ENCODE results near the gene TRIM8. TPM values are rescaled to one million over a fixed set of nuclear protein-coding genes. Genes with fewer than 3 reads are reported as not detected.

Gene TRIM8
- total RNA-seq, 2 experiments from 2014 or later = 39.5 to 39.8 TPM

DNA sequence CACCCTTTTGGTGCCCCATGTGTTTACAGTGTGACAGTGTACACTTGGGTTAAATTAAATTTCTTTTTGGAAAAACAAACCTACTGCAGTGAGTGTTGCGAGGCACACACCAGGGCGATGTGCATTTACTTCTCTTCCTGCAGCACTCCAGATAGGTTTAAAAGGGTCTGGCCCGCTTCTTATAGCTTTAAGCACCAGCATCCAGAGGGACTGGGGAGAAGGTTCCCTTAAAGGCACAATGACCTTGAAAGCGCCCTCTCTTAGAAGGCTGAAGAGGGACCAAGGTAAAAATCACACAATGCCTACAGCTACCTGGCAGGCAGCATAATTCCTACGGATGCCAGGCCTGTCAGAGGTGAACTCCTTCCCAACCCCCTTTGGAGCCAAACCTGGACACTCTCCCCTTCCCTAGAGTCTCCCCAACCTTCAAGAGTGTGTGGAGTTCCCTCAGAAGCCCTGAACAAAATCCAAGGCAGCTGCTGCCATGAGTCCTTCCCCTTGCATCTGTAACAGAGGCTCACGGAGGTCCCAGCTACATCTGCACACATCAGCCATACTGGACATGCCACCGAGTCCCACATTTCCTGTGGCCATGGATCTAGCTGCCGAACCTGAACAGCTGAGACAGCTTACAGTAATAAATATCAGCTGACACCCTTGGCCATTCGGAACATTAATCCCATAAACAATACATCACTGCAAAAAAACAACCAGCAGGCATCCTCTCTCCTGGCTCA lies 33.2 kb downstream of the TRIM8 start:
- Mint-ChIP-seq H3K4me3 (no peak overlapping the region), H3K27ac (no peak overlapping the region), H3K9me3 (no peaks in the 10 kb centered on the region), H3K36me3 (ENCODE audit: low read depth) (peaks cover 5% of the 10 kb centered on the region), H3K27me3 (no peaks in the 10 kb centered on the region), H3K4me1 (ENCODE audit: low read depth) (peaks cover 59% of the 10 kb centered on the region)
- CTCF ChIA-PET = interaction anchor here (0.6 to 4.6 kb wide), 5 partner anchors 9 to 36 kb away, joined by 3 to 20 read pairs (median 3); partner anchors contain the start of genes ARL3 and SFXN2
- no peak for DNase-seq
- POLR2A ChIA-PET = interaction anchor here (0.6 to 2.3 kb wide), 3 partner anchors 9 to 36 kb away, joined by 3 to 5 read pairs (median 3); no protein-coding TSS in a partner anchor
- TF ChIP-seq, protein P1, sequence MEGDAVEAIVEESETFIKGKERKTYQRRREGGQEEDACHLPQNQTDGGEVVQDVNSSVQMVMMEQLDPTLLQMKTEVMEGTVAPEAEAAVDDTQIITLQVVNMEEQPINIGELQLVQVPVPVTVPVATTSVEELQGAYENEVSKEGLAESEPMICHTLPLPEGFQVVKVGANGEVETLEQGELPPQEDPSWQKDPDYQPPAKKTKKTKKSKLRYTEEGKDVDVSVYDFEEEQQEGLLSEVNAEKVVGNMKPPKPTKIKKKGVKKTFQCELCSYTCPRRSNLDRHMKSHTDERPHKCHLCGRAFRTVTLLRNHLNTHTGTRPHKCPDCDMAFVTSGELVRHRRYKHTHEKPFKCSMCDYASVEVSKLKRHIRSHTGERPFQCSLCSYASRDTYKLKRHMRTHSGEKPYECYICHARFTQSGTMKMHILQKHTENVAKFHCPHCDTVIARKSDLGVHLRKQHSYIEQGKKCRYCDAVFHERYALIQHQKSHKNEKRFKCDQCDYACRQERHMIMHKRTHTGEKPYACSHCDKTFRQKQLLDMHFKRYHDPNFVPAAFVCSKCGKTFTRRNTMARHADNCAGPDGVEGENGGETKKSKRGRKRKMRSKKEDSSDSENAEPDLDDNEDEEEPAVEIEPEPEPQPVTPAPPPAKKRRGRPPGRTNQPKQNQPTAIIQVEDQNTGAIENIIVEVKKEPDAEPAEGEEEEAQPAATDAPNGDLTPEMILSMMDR (IDR thresholded peaks at IDR 0.05) = no peak
- no peak for ATAC-seq
- intact Hi-C loops (cut with micrococcal nuclease) = loop anchor here (5.0 kb wide), 1 partner anchor 35 kb away; the partner anchor contains the start of genes ARL3 and SFXN2

DNA sequence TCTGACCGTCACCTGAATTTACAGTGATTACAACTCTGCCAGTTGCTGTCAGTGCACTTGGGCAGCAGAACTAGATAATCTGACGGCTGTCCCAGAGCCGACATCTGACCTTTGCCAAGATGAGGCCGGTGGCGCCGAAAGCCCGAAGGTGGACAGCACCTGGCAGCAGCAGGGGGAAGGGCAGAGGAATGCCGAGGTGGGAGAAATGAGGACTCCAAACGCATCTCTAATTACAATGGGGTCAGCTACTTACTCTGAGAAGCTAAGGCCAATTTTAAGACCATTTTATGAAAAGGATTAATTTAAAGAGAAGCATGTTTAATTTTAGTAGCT lies 33.8 kb downstream of the TRIM8 start:
- DNase-seq = no peak
- no peaks in the 10 kb centered on the region for H3K27me3 Mint-ChIP-seq
- TF ChIP-seq, protein P1 (IDR thresholded peaks at IDR 0.05) = no peak
- no peak for ATAC-seq
- no peak overlapping the region for H3K27ac Mint-ChIP-seq
- ChIA-PET POLR2A (no interaction called here), CTCF (interaction anchor here (0.6 to 3.5 kb wide), 4 partner anchors 9 to 36 kb away, joined by 3 to 17 read pairs (median 3); partner anchors contain the start of genes ARL3 and SFXN2)
- no peaks in the 10 kb centered on the region for H3K9me3 Mint-ChIP-seq
- intact Hi-C loops (cut with micrococcal nuclease) = loop anchor here (5.0 kb wide), 1 partner anchor 34 kb away; the partner anchor contains the start of genes ARL3 and SFXN2
- H3K36me3 Mint-ChIP-seq (ENCODE audit: low read depth) = peaks cover 5% of the 10 kb centered on the region
- peaks cover 55% of the 10 kb centered on the region for H3K4me1 Mint-ChIP-seq (ENCODE audit: low read depth)
- H3K4me3 Mint-ChIP-seq = no peak overlapping the region

DNA sequence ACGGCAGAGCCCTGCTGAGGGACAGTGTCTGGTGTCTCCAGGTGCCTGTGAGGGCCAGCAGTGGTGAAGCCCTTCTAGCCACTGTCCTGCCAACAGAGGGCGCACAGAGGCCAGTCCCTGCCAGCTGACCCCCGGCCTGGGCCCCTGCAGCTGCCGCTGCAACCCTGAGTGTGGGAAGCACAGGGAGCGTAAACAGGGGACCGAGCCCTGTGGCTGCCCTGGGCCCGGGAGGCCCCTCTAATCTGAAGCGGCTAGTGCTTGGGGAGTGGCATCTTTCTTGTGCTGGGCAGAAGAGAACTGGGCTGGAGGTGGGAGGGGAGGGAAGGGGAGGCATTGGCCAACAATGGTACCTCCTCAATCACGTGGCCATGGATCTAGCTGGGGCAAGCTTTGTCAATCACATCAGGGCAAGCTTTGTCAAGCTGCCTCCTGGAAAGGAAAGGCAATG lies 34.6 kb downstream of the TRIM8 start:
- no peak for ATAC-seq
- DNase-seq = peak; percentile 42
- ChIA-PET POLR2A (interaction anchor here (0.6 to 1.2 kb wide), 2 partner anchors 22 to 514 kb away, joined by 3 read pairs; no protein-coding TSS in a partner anchor), CTCF (interaction anchor here (0.9 to 3.5 kb wide), 4 partner anchors 8 to 35 kb away, joined by 3 to 17 read pairs (median 3); partner anchors contain the start of genes ARL3 and SFXN2)
- Mint-ChIP-seq H3K27me3 (no peaks in the 10 kb centered on the region), H3K27ac (no peak overlapping the region), H3K36me3 (ENCODE audit: low read depth) (peaks cover 6% of the 10 kb centered on the region), H3K4me3 (no peak overlapping the region), H3K9me3 (no peaks in the 10 kb centered on the region), H3K4me1 (ENCODE audit: low read depth) (peaks cover 48% of the 10 kb centered on the region)
- intact Hi-C loops (cut with micrococcal nuclease) = loop anchor here (5.0 kb wide), 1 partner anchor 33 kb away; the partner anchor contains the start of genes ARL3 and SFXN2
- TF ChIP-seq, protein P1 (IDR thresholded peaks at IDR 0.05) = peak; percentile 25

DNA sequence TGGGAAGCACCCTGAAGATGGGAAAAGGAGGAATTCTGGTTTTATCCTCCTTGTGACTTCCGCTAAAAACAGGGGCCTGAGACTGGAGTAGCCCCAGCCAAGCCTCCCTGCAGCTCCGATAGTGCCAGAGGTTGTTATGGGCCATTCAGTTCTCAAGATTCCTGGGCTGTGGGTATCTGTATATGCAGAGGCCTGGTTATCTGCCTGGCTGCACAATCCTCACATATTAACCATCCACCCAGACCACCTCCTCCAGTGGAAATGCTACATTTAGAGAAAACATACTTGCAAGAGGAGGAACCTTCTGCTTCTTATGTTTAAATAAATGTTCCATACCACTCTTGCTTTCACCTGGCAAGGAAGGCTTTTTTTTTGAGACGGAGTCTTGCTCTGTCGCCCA lies 35.3 kb downstream of the TRIM8 start:
- DNase-seq (no peak), ATAC-seq (no peak)
- H3K27ac Mint-ChIP-seq = no peak overlapping the region
- intact Hi-C loops (cut with micrococcal nuclease) = loop anchor here (5.0 kb wide), 1 partner anchor 33 kb away; the partner anchor contains the start of genes ARL3 and SFXN2
- H3K4me1 Mint-ChIP-seq (ENCODE audit: low read depth) = peaks cover 41% of the 10 kb centered on the region
- no peaks in the 10 kb centered on the region for H3K27me3 Mint-ChIP-seq
- ChIA-PET CTCF (interaction anchor here (0.9 to 3.5 kb wide), 4 partner anchors 8 to 34 kb away, joined by 3 to 17 read pairs (median 3); no protein-coding TSS in a partner anchor), POLR2A (interaction anchor here (1.2 kb wide), 1 partner anchor 23 kb away, joined by 3 read pairs; no protein-coding TSS in a partner anchor)
- peaks cover 7% of the 10 kb centered on the region for H3K36me3 Mint-ChIP-seq (ENCODE audit: low read depth)
- TF ChIP-seq, protein P1 (IDR thresholded peaks at IDR 0.05) = no peak
- no peak overlapping the region for H3K4me3 Mint-ChIP-seq
- H3K9me3 Mint-ChIP-seq = no peaks in the 10 kb centered on the region
